HEK293 (cell line): ENCODE results near the gene ZNF428.

Source experiments
- KLF16 ChIP-seq: fragments of 450-650 bp; formaldehyde crosslinking; IDR thresholded peaks from 2 replicates; pipeline ENCODE4 v1.5.1; 2017; ENCODE audit warnings: missing biosample characterization, missing genetic modification characterization
- KLF7 ChIP-seq: fragments of 450-650 bp; formaldehyde crosslinking; IDR thresholded peaks from 2 replicates; pipeline ENCODE4 v1.5.1; 2016; ENCODE audit warnings: missing biosample characterization, missing genetic modification characterization, borderline replicate concordance
- SP2 ChIP-seq: fragments of 450-650 bp; formaldehyde crosslinking; IDR thresholded peaks from 2 replicates; pipeline ENCODE4 v1.5.1; 2016; ENCODE audit warnings: missing biosample characterization, missing genetic modification characterization
- YY1 ChIP-seq: fragments of 450-650 bp; formaldehyde crosslinking; IDR thresholded peaks from 2 replicates; pipeline ENCODE4 v1.5.1; 2018; ENCODE audit warnings: missing biosample characterization, missing genetic modification characterization
- ZBTB7A ChIP-seq: fragments of 450-650 bp; formaldehyde crosslinking; IDR thresholded peaks from 2 replicates; pipeline ENCODE4 v1.5.1; 2016; ENCODE audit warnings: low read depth, missing biosample characterization, missing genetic modification characterization
- ZNF274 ChIP-seq, 2 experiments: fragments of 200-500 bp in 1 of 2; fragments of 450-650 bp in 1 of 2; sonication (Bioruptor generic) in 1 of 2; formaldehyde crosslinking in 1 of 2; IDR thresholded peaks; 2 replicates each; pipeline versions ENCODE4 v1.5.1 to v1.6.1; 2014 to 2016; ENCODE audit warnings: borderline replicate concordance in 1 of 2, inconsistent platforms in 1 of 2, low read length in 1 of 2, missing biosample characterization in 1 of 2, missing genetic modification characterization in 1 of 2
- ZNF350 ChIP-seq: fragments of 450-650 bp; formaldehyde crosslinking; IDR thresholded peaks from 2 replicates; pipeline ENCODE4 v1.5.0; 2017; ENCODE audit warnings: missing biosample characterization, mild to moderate bottlenecking, missing genetic modification characterization
- ZNF560 ChIP-seq: fragments of 450-650 bp; formaldehyde crosslinking; IDR thresholded peaks from 2 replicates; pipeline ENCODE4 v1.5.1; 2017; ENCODE audit warnings: missing biosample characterization, missing genetic modification characterization, borderline replicate concordance
- TF ChIP-seq, protein P1 (sequence below): fragments of 450-650 bp; formaldehyde crosslinking; IDR thresholded peaks from 2 replicates; pipeline ENCODE4 v1.5.1; 2016; ENCODE audit warnings: missing biosample characterization, missing genetic modification characterization
- TF ChIP-seq, protein P2 (sequence below): fragments of 450-650 bp; IDR thresholded peaks from 2 replicates; pipeline ENCODE4 v1.5.1; 2018; ENCODE audit warnings: missing biosample characterization, missing genetic modification characterization
- TF ChIP-seq, protein P3 (sequence below): fragments of 450-650 bp; formaldehyde crosslinking; IDR thresholded peaks from 2 replicates; pipeline ENCODE4 v1.5.1; 2016; ENCODE audit warnings: missing biosample characterization, missing genetic modification characterization, low read depth
- TF ChIP-seq, protein P4 (sequence below): fragments of 450-650 bp; formaldehyde crosslinking; IDR thresholded peaks from 2 replicates; pipeline ENCODE4 v1.5.1; 2016; ENCODE audit warnings: missing biosample characterization, missing genetic modification characterization

DNA sequence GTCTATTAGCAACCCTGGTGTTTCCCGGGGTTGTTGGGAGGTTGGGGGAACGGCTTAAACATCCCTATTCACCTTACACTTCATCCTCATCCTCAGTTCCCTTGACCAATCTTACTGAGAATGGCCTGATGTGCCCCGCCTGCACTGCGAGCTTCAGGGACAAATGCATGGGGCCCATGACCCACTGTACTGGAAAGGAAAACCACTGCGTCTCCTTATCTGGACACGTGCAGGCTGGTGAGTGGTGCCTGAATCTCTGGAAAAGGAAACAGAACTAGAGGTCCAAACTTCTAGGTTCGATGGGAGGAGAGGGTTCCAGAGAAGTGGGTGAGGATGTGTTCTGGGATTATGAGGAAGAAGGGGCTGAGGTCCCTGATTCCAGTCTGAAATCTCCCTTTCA lies 38.0 kb downstream of the ZNF428 start:
- TF ChIP-seq ZNF350 (tag by site-specific recombination) (no peak), SP2 (no peak), ZBTB7A (no peak), YY1 (tag by site-specific recombination) (no peak), KLF7 (tag by site-specific recombination) (no peak), ZNF560 (tag by site-specific recombination) (no peak), ZNF274 (IDR thresholded peaks at IDR 0.05; ENCODE audit: low read length) (no peak), ZNF274 (tag by site-specific recombination; IDR thresholded peaks at IDR 0.05; ENCODE audit: borderline replicate concordance) (no peak), KLF16 (tag by site-specific recombination) (no peak)
- TF ChIP-seq, protein P1, sequence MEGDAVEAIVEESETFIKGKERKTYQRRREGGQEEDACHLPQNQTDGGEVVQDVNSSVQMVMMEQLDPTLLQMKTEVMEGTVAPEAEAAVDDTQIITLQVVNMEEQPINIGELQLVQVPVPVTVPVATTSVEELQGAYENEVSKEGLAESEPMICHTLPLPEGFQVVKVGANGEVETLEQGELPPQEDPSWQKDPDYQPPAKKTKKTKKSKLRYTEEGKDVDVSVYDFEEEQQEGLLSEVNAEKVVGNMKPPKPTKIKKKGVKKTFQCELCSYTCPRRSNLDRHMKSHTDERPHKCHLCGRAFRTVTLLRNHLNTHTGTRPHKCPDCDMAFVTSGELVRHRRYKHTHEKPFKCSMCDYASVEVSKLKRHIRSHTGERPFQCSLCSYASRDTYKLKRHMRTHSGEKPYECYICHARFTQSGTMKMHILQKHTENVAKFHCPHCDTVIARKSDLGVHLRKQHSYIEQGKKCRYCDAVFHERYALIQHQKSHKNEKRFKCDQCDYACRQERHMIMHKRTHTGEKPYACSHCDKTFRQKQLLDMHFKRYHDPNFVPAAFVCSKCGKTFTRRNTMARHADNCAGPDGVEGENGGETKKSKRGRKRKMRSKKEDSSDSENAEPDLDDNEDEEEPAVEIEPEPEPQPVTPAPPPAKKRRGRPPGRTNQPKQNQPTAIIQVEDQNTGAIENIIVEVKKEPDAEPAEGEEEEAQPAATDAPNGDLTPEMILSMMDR: no peak
- TF ChIP-seq, protein P2, sequence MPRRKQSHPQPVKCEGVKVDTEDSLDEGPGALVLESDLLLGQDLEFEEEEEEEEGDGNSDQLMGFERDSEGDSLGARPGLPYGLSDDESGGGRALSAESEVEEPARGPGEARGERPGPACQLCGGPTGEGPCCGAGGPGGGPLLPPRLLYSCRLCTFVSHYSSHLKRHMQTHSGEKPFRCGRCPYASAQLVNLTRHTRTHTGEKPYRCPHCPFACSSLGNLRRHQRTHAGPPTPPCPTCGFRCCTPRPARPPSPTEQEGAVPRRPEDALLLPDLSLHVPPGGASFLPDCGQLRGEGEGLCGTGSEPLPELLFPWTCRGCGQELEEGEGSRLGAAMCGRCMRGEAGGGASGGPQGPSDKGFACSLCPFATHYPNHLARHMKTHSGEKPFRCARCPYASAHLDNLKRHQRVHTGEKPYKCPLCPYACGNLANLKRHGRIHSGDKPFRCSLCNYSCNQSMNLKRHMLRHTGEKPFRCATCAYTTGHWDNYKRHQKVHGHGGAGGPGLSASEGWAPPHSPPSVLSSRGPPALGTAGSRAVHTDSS: no peak
- TF ChIP-seq, protein P3, sequence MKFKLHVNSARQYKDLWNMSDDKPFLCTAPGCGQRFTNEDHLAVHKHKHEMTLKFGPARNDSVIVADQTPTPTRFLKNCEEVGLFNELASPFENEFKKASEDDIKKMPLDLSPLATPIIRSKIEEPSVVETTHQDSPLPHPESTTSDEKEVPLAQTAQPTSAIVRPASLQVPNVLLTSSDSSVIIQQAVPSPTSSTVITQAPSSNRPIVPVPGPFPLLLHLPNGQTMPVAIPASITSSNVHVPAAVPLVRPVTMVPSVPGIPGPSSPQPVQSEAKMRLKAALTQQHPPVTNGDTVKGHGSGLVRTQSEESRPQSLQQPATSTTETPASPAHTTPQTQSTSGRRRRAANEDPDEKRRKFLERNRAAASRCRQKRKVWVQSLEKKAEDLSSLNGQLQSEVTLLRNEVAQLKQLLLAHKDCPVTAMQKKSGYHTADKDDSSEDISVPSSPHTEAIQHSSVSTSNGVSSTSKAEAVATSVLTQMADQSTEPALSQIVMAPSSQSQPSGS (tag by site-specific recombination): no peak
- TF ChIP-seq, protein P4, sequence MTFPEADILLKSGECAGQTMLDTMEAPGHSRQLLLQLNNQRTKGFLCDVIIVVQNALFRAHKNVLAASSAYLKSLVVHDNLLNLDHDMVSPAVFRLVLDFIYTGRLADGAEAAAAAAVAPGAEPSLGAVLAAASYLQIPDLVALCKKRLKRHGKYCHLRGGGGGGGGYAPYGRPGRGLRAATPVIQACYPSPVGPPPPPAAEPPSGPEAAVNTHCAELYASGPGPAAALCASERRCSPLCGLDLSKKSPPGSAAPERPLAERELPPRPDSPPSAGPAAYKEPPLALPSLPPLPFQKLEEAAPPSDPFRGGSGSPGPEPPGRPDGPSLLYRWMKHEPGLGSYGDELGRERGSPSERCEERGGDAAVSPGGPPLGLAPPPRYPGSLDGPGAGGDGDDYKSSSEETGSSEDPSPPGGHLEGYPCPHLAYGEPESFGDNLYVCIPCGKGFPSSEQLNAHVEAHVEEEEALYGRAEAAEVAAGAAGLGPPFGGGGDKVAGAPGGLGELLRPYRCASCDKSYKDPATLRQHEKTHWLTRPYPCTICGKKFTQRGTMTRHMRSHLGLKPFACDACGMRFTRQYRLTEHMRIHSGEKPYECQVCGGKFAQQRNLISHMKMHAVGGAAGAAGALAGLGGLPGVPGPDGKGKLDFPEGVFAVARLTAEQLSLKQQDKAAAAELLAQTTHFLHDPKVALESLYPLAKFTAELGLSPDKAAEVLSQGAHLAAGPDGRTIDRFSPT: no peak
